Tibial artery (tissue), 4 donors: Measurements from ENCODE around the gene NEK7.

Source experiments
- DNase-seq, 2 donors: peaks; one replicate each; pipeline ENCODE4 v3.0.0-alpha.2; 2019
- H3K27ac ChIP-seq, 2 donors: fragments of 200-600 bp; sonication (generic) in 1 of 2; 1 replicate in 1 of 2; 2 replicates in 1 of 2; pipeline ENCODE4 v1.5.1; 2018 to 2019; ENCODE audit warnings: mild to moderate bottlenecking in 1 of 2
- H3K27me3 ChIP-seq, 2 donors: fragments of 200-600 bp; sonication (generic) in 1 of 2; one replicate each; pipeline versions ENCODE4 v1.5.1 to v1.6.0; 2016 to 2019
- H3K36me3 ChIP-seq, 3 donors: fragments of 200-600 bp; sonication (generic) in 2 of 3; one replicate each; pipeline ENCODE4 v1.5.1; 2016 to 2019; ENCODE audit warnings: mild to moderate bottlenecking in 2 of 3
- H3K4me1 ChIP-seq, 4 donors: fragments of 200-600 bp; sonication (generic) in 2 of 4; 1 replicate in 3 of 4; 2 replicates in 1 of 4; pipeline ENCODE4 v1.5.1; 2016 to 2019
- H3K4me3 ChIP-seq, 2 donors: fragments of 200-600 bp; sonication (generic) in 1 of 2; 1 replicate in 1 of 2; 2 replicates in 1 of 2; pipeline ENCODE4 v1.5.1; 2018 to 2019; ENCODE audit warnings: mild to moderate bottlenecking in 2 of 2
- H3K9me3 ChIP-seq, 3 donors: fragments of 200-600 bp; sonication (generic) in 1 of 3; one replicate each; pipeline ENCODE4 v1.5.1; 2016 to 2019
- intact Hi-C: fragments of 100-400 bp; cut with DNase I; formaldehyde crosslinking; loops from one replicate; pipeline ENCODE4 v1.15.0; 2023; ENCODE audit warnings: low total_unique reads
- TF ChIP-seq, protein P1 (sequence below), 2 experiments: fragments of 200-600 bp in 1 of 2; fragments of 450-650 bp in 1 of 2; IDR thresholded peaks; one replicate each; pipeline ENCODE4 v1.5.1; 2017 to 2019; ENCODE audit warnings: antibody characterized with exemption in 2 of 2, mild to moderate bottlenecking in 1 of 2, moderate library complexity in 1 of 2

Gene NEK7

GRCh38 chr1:198326915-198327314 is 170.1 kb downstream of the NEK7 start:
- no peak overlapping the region for H3K27ac ChIP-seq
- TF ChIP-seq, protein P1, sequence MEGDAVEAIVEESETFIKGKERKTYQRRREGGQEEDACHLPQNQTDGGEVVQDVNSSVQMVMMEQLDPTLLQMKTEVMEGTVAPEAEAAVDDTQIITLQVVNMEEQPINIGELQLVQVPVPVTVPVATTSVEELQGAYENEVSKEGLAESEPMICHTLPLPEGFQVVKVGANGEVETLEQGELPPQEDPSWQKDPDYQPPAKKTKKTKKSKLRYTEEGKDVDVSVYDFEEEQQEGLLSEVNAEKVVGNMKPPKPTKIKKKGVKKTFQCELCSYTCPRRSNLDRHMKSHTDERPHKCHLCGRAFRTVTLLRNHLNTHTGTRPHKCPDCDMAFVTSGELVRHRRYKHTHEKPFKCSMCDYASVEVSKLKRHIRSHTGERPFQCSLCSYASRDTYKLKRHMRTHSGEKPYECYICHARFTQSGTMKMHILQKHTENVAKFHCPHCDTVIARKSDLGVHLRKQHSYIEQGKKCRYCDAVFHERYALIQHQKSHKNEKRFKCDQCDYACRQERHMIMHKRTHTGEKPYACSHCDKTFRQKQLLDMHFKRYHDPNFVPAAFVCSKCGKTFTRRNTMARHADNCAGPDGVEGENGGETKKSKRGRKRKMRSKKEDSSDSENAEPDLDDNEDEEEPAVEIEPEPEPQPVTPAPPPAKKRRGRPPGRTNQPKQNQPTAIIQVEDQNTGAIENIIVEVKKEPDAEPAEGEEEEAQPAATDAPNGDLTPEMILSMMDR (IDR thresholded peaks at IDR 0.05): no peak
- intact Hi-C loops: no loop called here
- no peak for DNase-seq
- no peaks in the 10 kb centered on the region for H3K4me1 ChIP-seq
- no peaks in the 10 kb centered on the region for H3K36me3 ChIP-seq
- no peak overlapping the region for H3K4me3 ChIP-seq
- H3K27me3 ChIP-seq: peaks cover 0 to 3% of the 10 kb centered on the region in 2 donors
- H3K9me3 ChIP-seq: no peaks in the 10 kb centered on the region

- Histone ChIP-seq H3K9me3 (no peaks in the 10 kb centered on the region), H3K27me3 (peaks cover 0 to 3% of the 10 kb centered on the region in 2 donors), H3K4me3 (no peak overlapping the region), H3K36me3 (no peaks in the 10 kb centered on the region), H3K27ac (no peak overlapping the region), H3K4me1 (no peaks in the 10 kb centered on the region)
- no peak for DNase-seq
- intact Hi-C loops: no loop called here
- TF ChIP-seq, protein P1 (IDR thresholded peaks at IDR 0.05): no peak
Measured at GRCh38 chr1:198328458-198329032, 171.7 kb downstream of the NEK7 start.

DNA sequence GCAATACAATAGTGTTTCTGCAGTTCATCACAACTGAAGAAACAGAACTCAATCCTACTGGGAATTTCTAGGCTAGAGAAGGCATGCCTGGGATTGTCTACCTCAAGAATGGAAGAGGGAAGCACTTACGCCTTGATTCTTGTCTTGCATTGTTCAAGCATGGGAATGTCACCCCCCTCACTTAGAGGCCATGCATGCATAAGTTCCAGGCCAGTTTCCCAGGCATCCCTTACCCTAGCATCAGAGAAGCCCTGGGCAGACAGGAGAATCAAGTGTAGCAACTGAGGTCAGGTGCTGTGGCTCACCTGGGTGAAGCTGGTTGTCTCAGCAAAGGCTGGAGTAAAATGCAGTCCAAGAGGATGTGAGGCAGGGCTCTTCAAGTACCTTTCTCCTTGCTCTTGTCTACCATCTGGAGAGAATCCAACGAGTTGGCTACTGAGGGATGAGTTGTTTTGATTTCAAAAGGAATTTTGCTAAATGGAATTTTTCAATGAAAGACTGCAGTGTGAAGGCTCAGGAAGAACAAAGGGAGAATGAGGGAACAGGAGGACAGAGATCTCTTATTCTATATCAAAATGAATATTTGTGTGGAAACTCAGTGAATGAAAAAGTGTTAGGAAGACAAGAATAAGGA is 174.3 kb downstream of the NEK7 start:
- H3K9me3 ChIP-seq: no peaks in the 10 kb centered on the region
- no peak for DNase-seq
- H3K4me1 ChIP-seq: no peaks in the 10 kb centered on the region

DNA sequence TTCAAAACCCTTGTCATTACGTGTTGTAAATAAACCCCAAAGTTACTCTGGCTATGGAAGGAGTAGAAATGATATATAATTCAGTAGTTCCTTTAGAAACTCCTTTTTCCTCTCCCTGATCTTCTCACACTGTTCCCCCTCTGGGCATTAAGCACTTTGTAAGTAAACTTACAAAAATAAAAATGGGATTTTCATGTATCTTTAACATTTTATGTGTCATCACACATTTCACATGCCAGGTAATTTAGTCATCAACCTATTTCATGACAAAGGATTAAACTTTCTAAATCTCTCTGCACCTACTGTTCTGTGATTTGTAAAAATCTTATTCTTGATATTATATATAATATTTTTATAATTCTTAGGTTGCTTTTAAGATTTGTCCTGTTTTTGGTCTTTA is 176.9 kb downstream of the NEK7 start:
- Histone ChIP-seq H3K9me3 (no peaks in the 10 kb centered on the region), H3K27me3 (no peaks in the 10 kb centered on the region), H3K36me3 (no peaks in the 10 kb centered on the region), H3K4me3 (no peak overlapping the region), H3K4me1 (no peaks in the 10 kb centered on the region), H3K27ac (no peak overlapping the region)
- TF ChIP-seq, protein P1 (IDR thresholded peaks at IDR 0.05): no peak
- intact Hi-C loops: no loop called here
- DNase-seq: no peak

More for the DNA sequence above, 174.3 kb downstream of the NEK7 start:
- Histone ChIP-seq H3K27ac (no peak overlapping the region), H3K4me3 (no peak overlapping the region), H3K36me3 (no peaks in the 10 kb centered on the region), H3K27me3 (peaks cover 0 to 3% of the 10 kb centered on the region in 2 donors)
- TF ChIP-seq, protein P1 (IDR thresholded peaks at IDR 0.05): no peak
- intact Hi-C loops: no loop called here

- DNase-seq: no peak
- Histone ChIP-seq H3K27me3 (no peaks in the 10 kb centered on the region), H3K4me3 (no peak overlapping the region), H3K27ac (no peak overlapping the region), H3K9me3 (no peaks in the 10 kb centered on the region), H3K36me3 (no peaks in the 10 kb centered on the region), H3K4me1 (no peaks in the 10 kb centered on the region)
- intact Hi-C loops: no loop called here
- TF ChIP-seq, protein P1 (IDR thresholded peaks at IDR 0.05): no peak
Measured at GRCh38 chr1:198335663-198336062, 178.9 kb downstream of the NEK7 start.
